ACHN (cell line): Measurements from ENCODE around the gene XYLT2.
"Not testable (repeated sequence)": the region's sequence is repeated elsewhere in the genome, so short reads cannot be mapped to it uniquely, and the experiment has no call there.

Experiments used
- DNase-seq: peaks from one replicate; pipeline ENCODE4 v3.0.0-alpha.2; 2015
- in situ Hi-C: cut with HindIII; loops from 2 replicates; pipeline ENCODE4 v1.10.0; 2017; ENCODE audit warnings: low sequenced_read_pairs, low pct_ligation_motif_present, low pct_unique_long_range_greater_than_20kb

XYLT2 gene

DNA sequence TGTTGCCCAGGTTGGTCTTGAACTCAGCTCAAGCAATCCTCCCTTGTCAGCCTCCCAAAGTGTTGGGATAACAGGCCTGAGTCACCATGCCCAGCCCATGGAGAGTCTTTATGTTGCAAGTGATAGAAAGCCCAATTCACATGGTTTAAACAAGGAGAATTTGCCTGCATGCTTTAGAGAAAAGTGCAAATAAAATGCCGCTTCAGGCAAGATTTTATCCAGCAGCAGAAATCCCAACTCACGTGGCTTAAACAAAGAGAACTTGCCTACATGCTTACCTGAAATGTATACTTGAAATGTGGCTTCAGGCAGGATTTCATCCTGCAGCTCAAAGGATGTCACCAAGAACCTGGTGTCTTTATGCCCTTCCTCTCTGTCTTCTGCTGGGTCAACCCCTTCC lies 28.8 kb upstream of the XYLT2 start:
- DNase-seq = no peak
- in situ Hi-C loops = no loop called here

DNA sequence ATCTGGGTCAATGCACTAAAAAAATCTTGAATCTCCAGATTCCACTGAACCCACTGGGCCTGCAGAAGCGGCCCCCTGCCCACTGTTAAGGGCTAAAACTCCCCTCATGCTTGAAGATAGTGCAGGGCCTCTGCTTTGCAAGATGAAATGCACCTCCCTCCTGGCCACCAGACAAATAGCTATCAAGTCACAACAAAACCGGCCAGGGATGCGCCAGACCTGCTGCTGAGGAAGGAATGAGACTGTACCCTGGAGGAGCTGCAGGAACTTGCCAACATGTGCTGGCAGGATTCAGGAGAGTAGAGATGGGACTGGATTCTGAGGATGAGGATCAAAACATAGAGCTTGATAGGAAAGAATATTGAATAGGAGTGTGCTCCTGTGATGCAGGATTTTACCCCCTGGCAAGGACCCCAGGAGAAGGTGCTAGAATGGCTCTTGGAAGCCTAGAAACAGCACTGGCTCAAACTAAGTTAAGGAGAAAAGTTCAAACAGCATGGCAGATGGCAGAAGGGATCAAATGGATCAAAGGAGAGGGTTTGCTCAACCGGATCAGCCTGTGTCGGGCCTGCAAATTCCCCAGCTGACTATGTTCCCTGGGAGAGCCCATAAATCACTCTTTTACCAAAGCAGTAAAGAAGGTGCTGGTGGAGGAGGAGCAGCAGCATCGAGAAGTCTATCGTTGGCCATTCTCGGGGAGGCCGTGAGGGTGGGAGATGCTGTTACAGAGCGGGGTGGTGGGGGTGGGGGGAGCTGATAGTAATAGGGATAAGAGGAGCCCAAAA lies 27.2 kb upstream of the XYLT2 start:
- in situ Hi-C loops = no loop called here
- no peak for DNase-seq

DNA sequence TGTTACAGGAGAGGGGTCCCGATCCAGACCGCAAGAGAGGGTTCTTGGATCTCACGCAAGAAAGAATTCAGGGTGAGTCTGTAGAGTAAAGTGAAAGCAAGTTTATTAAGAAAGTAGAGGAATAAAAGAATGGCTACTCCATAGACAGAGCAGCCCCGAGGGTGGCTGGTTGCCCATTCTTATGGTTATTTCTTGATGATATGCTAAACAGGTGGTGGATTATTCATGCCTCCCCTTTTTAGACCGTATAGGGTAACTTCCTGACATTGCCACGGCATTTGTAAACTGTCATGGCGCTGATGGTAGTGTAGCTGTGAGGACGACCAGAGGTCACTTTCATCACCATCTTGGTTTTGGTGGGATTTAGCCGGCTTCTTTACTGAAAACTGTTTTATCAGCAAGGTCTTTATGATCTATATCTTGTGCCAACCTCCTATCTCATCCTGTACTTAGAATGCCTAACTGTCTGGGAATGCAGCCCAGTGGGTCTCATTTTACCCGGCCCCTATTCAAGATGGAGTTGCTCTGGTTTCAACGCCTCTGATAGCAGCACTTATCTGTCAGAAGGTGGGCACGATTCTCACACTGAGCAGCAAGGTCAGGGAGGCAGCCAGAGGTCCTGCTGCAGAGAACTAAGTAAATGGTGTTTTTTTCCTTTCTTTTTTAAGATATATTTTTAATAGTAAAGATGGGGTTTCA lies 26.5 kb upstream of the XYLT2 start:
- DNase-seq = no peak
- in situ Hi-C loops = no loop called here

DNA sequence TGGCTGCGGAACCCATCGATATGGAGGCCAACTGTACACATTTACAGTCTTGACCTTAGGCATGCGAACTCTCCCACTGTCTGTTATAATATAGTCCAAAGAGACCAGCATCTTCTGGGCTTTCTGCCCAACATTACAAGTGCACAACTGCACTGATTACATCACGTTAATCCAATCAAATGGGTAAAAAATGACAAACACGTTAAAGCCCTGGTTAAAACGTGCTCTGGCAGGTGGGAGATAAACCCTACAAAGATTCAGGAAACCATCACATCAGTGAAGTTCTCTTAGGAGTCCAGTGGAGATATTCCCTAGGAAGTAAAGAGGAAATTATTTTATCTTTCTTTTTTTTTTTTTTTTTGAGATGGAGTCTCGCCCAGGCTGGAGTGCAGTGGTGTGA lies 23.7 kb upstream of the XYLT2 start:
- in situ Hi-C loops = no loop called here
- no peak for DNase-seq

- in situ Hi-C loops = no loop called here
- no peak for DNase-seq
These were observed 22.9 kb upstream of the XYLT2 start for GRCh38 chr17:50323060-50323459.

- no peak for DNase-seq
- in situ Hi-C loops = no loop called here
These were observed 20.0 kb upstream of the XYLT2 start for GRCh38 chr17:50325906-50326305.

GRCh38 chr17:50326831-50327364 lies 19.0 kb upstream of the XYLT2 start:
- in situ Hi-C loops = no loop called here
- DNase-seq = no peak

- in situ Hi-C loops = no loop called here
- DNase-seq = no peak
These were observed 17.3 kb upstream of the XYLT2 start for GRCh38 chr17:50328363-50329325.

GRCh38 chr17:50329716-50330115 lies 16.2 kb upstream of the XYLT2 start:
- in situ Hi-C loops = no loop called here
- no peak for DNase-seq

GRCh38 chr17:50330151-50330775 lies 15.7 kb upstream of the XYLT2 start:
- in situ Hi-C loops = no loop called here
- DNase-seq = no peak

GRCh38 chr17:50331085-50331791 lies 14.7 kb upstream of the XYLT2 start:
- DNase-seq = peak; percentile 78
- in situ Hi-C loops = no loop called here

GRCh38 chr17:50332196-50332595 lies 13.7 kb upstream of the XYLT2 start:
- DNase-seq = no peak
- in situ Hi-C loops = no loop called here

- in situ Hi-C loops, DNase-seq: not testable (repeated sequence)
These were observed 12.5 kb upstream of the XYLT2 start for GRCh38 chr17:50333291-50334057.

GRCh38 chr17:50337956-50338355 lies 8.0 kb upstream of the XYLT2 start:
- in situ Hi-C loops = no loop called here
- DNase-seq = no peak

GRCh38 chr17:50338645-50339044 lies 7.3 kb upstream of the XYLT2 start:
- DNase-seq = no peak
- in situ Hi-C loops = no loop called here

GRCh38 chr17:50339381-50339780 lies 6.5 kb upstream of the XYLT2 start:
- in situ Hi-C loops = no loop called here
- DNase-seq = no peak

DNA sequence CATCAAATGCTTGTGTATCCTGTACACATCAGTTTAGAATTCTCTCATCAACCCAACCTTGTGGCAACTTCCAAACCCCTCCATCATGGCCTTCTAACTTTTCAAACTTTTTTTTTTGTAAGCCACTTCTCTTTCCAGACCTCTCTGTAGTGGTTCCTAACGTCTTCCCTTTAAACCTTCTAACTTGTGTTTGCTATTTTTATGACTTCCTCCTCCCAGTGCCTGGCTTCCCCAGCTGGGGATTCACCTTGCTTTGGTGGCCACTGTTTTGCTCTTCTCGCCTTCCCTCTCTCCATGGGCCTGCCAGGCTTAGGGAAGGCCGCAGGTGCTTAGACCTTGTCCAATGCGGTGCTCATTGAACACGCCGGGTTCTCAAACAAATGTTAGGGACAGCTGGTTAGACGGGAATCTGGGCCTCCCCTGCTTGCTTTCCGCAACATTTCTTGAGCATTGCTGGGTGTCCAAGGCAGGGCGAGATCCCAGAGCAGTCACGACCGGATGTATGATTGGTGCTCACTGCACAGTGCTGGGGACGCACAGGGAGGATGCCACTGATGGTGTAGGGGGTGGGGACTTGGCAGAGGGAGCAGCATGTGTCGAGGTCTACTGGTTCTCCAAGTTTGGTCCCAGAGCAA lies 1.1 kb upstream of the XYLT2 start:
- no peak for DNase-seq
- in situ Hi-C loops = no loop called here
